Astrocyte (in vitro differentiated cells and primary cell): ENCODE measurements around the gene NEK6.

Experiments used
- EZH2 ChIP-seq: IDR thresholded peaks from 2 replicates; pipeline ENCODE4 v1.6.1; 2012; ENCODE audit warnings: mild to moderate bottlenecking, low read length, inconsistent platforms; ENCODE audit not compliant: insufficient read depth
- TF ChIP-seq, protein P1 (sequence below): IDR thresholded peaks from 2 replicates; pipeline ENCODE4 v1.5.1; 2011; ENCODE audit warnings: low read depth, mild to moderate bottlenecking, inconsistent platforms, low read length, moderate library complexity; ENCODE audit not compliant: insufficient read depth

GRCh38 chr9:124399323-124399967 lies 141.7 kb downstream of the NEK6 start:
- TF ChIP-seq, protein P1, sequence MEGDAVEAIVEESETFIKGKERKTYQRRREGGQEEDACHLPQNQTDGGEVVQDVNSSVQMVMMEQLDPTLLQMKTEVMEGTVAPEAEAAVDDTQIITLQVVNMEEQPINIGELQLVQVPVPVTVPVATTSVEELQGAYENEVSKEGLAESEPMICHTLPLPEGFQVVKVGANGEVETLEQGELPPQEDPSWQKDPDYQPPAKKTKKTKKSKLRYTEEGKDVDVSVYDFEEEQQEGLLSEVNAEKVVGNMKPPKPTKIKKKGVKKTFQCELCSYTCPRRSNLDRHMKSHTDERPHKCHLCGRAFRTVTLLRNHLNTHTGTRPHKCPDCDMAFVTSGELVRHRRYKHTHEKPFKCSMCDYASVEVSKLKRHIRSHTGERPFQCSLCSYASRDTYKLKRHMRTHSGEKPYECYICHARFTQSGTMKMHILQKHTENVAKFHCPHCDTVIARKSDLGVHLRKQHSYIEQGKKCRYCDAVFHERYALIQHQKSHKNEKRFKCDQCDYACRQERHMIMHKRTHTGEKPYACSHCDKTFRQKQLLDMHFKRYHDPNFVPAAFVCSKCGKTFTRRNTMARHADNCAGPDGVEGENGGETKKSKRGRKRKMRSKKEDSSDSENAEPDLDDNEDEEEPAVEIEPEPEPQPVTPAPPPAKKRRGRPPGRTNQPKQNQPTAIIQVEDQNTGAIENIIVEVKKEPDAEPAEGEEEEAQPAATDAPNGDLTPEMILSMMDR: no peak
- TF ChIP-seq EZH2: no peak
